SK-MEL-5 (cell line): ENCODE measurements around the gene PLCH2. TPM values are rescaled to one million over a fixed set of nuclear protein-coding genes. Genes with fewer than 3 reads are reported as not detected.

Source experiments
- DNase-seq: peaks from one replicate; pipeline ENCODE4 v3.0.0-alpha.2; 2016; ENCODE audit warnings: low read depth, low spot score
- in situ Hi-C: cut with HindIII; loops from 2 replicates; pipeline ENCODE4 v1.10.0; 2016; ENCODE audit warnings: low sequenced_read_pairs, high pct_unique_total_duplicates, low pct_unique_long_range_greater_than_20kb
- total RNA-seq: library from RNA; depleted of rRNA; stranded (reverse); fragments of >200 nt; shearing (Covaris generic); gene quantifications from 2 replicates; pipeline ENCODE4 v1.2.3, GENCODE V29; 2014

PLCH2 gene
- total RNA-seq, 1 experiment from 2014 or later = not detected

DNA sequence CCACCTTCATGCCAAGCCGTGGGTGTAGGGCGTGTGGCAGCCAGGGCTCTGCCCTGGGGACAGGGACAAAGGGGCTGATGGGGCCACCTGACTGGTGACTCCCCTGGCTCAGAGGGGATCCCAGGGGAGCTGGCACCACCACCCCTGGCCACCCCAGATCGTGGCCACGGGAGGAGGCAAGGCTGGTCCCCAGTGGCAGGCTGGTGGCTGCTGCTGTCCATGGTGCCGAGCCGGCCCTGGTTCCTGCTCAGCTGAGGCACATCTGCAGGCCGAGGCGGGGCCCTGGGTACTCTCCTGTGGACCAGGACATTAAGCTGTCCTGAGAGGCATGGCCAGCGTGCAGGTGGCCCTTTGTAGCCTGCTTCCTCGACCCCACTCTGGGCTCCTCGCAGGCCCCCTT, 6.5 kb downstream of the PLCH2 start:
- no peak for DNase-seq
- in situ Hi-C loops = no loop called here

DNA sequence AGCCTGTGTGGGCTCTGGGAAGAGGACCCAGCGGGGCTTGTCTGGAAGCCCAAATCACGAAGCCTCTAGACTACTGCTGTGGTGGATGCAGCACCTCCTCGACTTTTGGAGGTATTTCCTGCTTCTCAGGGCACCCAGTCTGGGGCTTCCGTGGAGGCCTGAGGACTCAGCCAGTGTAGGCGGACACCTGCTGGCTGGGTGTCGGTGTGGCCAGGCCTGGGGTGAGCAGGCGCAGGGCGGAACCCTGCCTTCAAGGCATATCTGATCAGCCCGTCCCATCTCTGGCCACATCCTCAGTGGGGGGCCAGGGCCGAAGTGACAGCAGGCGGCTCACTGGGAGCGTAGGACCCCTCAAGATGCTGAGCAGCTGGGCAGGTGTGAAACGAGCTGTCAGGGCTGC, 6.9 kb downstream of the PLCH2 start:
- in situ Hi-C loops = no loop called here
- no peak for DNase-seq

DNA sequence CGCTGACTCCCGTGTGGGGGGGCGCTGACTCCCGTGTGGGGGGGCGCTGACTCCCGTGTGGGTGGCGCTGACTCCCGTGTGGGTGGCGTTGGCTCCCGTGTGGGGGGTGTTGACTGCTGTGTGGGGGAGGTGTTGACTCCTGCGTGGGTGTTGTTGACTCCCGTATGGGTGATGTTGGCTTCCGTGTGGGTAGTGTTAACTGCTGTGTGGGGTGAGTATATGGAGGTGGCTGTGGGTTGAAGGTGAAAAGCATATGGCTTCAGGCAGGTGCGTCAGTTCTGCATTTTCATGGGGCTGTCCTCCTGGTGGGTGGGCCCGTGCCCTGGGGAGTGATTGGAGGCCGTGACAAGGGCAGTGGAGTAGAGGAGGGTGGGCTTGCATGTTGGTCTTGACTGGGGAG, 7.9 kb downstream of the PLCH2 start:
- no peak for DNase-seq
- in situ Hi-C loops = no loop called here

DNA sequence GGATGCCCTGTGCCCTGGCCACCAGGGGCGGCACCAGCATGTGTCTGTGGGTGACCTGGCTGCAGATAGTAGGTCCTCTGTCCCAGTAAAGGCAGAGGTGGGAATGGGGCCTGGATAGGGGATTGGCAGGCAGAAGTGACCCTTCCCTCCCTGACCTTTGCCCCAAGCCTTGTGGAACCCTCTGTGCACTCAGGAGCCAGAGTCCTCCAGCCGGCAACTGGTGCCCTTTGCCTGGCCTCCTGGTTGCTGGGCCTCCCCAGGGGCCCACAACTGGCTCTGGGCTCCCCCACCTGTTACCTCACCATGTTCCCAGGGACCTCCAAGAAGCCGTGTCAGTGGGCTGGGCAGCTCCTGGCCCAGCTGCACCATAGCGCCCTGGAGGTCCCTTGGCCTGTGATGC, 10.0 kb downstream of the PLCH2 start:
- in situ Hi-C loops = no loop called here
- DNase-seq = no peak

DNA sequence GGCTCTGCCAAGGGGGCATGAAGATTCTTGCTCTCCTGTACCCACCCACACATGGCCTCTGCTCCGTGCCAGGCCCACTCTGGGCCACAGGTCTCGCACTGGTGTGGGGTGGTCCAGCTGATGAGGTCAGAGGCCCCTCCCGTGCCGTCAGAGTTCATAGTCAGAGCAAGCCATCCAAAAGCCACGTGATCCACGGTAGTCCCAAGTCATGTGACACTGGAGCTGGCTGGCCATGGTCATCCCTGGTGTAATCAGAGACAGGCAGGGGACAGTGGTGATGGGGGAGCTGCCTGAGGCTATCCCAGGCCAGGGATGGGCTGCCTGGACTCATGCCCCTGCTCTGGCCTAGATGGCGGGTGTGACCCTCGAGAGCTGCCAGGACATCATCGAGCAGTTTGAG, 10.5 kb downstream of the PLCH2 start:
- in situ Hi-C loops = no loop called here
- no peak for DNase-seq

DNA sequence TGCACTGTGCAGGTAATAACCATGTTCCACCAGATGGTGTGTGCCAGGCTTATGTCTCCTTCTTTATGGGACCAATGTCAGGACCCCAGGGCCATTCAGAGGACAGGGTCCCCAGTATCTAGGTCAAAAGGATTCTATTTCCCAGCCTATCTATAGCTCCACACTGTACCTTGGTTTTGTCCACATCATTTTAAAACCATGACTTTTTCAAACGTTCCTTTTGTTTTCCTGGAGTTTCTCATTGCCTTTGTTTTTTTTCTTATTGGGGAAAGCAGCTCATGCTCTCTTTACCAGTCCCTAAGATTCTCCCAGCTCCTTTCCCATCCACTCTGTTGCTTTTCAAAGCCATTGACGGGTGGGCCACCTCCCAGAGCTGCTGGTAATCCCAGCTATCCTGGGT, 12.6 kb downstream of the PLCH2 start:
- in situ Hi-C loops = no loop called here
- DNase-seq = no peak

DNA sequence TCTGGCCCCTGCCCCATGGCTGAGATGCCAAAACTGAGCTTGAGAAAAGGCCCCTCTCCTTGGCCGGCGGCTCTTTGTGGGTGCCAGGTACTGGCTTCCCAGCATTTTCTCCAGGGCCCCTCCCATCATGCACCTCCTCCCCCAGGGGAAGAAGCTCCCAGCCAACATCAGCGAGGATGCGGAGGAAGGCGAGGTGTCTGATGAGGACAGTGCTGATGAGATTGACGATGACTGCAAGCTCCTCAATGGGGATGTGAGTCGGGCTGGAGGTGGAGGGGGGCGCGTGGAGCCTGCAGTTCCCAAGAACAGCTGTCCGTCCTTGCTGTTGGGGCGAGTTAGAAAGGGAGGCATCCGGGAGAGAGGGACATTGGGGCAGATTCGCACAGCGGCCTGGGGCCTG, 13.5 kb downstream of the PLCH2 start:
- DNase-seq = no peak
- in situ Hi-C loops = no loop called here

DNA sequence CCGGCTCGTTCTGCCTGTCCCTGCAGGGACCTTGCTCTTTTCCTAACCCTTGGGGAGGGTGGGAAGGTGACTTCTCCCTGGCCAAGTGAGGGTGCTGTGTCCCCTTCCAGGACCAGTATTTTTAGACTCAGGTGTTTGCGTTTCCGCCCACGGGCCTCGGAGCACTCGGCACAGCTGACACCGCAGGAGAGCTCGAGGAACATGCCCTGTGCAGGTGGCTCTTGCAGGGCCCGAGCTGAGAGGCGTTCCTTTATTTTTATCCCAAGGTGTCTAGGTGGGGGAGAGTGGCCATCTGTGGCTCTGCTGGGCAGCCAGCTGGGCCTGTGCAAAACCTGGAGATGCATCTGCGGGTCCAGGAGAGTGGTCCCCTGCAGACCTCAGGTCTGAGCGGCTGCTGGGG, 16.0 kb downstream of the PLCH2 start:
- DNase-seq = no peak
- in situ Hi-C loops = no loop called here

DNA sequence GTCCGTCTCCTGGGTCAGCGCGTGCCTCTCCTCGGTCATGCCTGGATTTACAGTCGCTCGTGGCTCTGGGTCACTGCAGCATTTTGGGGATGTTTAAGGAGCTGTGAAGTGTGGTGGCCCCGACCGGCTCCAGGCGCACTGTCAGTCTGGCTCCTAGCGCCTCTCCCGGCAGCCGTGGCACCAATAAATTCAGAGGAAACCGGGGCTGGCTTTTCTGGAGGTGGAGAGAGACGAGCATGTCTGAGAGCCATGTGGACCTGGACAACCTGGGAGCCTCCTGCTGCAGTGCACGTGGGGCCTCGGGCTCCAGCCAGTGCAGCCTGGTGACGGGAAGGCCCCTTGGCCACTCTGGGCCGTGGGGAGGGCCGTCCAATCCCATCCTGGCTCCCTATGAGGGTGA, 17.1 kb downstream of the PLCH2 start:
- in situ Hi-C loops = no loop called here
- DNase-seq = no peak

DNA sequence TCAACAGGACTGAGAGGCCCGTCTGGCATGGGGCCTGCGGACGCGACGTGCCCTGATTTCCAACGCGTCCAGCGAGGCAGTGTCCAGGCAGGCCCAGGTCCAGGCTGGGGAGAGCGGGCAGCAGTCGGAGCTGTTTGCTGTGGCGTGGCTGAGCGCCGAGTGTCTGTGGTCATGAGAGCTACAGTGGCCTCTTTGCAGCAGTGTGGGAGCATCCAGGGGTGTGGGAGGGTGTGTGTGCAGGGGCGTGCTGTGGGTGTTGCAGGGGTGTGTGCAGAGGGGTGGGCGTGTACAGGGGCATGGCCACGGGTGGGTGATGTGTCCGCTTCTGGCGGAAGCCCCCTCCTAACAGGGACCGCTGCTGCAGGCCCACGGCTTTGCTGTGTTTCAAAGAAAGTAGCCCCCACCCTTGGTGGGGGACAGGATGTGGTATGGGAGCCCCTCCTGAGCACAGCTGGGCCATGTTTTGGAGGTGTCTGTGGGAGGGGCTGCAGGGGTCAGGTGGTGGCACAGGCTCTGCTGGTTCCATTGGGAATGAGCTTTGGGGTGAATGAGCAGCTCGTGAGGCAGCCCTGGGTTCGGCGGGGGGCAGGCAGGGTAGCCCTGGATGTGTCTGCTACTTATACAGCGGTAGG, 17.7 kb downstream of the PLCH2 start:
- no peak for DNase-seq
- in situ Hi-C loops = no loop called here

DNA sequence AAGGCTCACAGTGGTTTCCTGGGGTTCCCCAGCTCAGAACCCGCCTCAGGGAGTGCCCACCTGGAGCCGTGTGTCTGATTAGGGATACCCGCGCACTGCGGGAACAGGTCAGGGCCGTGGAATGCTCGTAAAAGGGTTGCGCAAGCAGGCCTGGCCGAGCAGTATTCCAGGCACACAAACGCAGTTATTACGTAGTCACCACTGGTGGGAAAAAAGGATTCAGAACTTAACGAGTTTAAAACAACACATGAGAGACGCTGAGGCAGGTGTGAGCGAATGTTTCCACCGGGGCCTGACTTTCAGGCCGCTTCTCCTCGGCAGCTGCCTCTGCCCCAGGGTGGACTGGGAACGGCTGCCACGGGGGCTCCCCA, 18.2 kb downstream of the PLCH2 start:
- no peak for DNase-seq
- in situ Hi-C loops = no loop called here

DNA sequence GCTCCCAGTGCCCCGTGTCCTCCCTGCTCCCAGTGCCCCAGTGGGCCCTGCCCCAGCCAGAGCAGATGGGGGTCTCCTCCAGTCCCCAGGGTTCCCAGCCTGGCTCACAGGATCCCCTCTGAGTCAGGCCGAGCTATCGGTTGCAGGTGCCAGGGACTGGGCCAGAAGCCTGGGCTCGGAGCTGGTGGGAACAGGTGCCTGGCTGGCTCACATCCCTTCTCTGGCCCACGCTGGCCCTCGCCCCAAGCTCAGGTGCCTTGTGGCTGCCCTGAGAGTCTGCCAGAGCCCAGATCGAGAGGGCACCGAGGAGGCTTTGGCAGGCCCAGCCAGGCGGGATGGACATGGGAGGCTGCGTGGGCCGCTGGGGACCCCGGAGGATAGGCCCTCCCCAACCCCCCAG, 18.9 kb downstream of the PLCH2 start:
- no peak for DNase-seq
- in situ Hi-C loops = no loop called here

DNA sequence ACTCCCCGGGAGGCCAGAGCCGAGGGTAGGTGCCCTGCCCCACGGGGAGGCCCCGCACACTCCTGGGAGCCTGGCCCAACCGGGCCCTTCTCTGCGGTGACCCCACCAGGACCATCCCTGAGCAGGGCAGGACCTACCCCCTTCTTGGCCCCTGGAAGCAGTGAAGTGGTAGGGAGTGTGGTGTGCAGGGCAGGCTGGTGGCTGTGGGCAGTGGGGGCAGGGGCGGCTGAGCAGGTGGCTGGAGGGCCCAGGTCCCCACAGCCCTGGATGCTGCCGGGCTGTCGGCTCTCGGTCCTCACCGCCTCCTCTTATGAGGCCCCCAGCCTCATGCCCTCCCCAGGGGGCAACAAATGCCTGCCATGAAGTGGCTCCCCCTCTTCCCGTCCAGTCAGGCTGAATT, 19.5 kb downstream of the PLCH2 start:
- in situ Hi-C loops = no loop called here
- DNase-seq = no peak

DNA sequence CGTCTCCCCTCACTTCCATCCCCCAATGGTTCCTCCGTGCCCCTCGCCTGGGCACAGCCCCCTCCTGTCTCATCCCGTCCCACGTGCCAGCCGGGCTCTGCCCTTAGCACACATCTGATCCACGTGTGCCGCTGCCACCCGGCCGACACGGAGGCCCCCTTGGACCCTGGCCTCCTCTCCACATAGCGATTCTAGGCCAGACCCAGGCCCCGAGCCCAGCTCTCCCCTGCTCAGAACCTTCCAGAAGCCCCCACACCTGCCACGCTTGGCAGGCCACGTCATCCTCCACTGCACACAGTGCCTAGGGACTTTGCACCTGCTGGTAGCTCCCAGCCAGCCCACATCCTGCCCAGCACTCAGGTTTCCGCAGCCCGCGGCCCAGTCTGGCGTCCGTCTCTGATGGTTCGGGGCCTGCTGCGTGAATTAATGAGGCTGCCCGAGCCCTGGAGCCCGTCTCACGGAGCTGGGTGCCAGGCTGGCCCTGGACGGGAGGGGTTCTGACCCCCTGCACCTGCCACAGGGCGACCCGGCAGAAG, 20.1 kb downstream of the PLCH2 start:
- in situ Hi-C loops = no loop called here
- DNase-seq = no peak

DNA sequence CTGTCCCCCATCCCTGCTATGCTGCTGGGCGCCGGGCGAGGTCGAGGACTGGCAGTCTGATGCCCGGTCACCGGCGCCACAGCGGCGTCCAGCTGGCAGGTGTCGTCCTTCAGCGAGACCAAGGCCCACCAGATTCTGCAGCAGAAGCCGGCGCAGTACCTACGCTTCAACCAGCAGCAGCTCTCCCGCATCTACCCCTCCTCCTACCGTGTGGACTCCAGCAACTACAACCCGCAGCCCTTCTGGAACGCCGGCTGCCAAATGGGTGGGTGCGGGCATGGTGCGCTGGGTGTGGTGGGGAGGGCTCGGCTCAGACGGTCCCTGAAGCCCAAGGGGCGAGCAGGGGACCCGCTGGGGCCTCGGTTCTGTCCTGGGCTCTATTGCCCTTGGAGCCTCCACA, 20.7 kb downstream of the PLCH2 start:
- in situ Hi-C loops = no loop called here

DNA sequence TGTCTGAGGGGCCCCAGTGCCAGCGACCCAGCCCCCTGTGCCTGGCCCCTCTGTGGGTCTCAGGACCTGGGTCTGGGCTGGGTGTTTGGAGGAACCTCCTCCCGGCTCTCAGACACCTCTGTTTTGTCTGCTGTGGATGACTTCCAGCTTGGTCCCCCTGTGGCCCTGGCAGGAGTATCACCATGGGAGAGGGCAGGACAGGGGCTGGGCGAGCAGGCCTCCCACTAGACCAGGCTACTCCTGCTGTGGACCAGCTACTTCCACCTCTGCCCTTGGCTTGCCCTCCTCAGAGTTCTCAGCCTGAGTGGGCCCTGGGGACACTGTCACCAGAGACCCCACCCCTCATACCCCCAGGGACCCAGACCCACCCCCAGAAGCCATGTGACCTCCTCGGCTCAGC, 21.8 kb downstream of the PLCH2 start:
- in situ Hi-C loops = no loop called here
- no peak for DNase-seq

More for the DNA sequence above, 20.7 kb downstream of the PLCH2 start:
- DNase-seq = no peak

DNA sequence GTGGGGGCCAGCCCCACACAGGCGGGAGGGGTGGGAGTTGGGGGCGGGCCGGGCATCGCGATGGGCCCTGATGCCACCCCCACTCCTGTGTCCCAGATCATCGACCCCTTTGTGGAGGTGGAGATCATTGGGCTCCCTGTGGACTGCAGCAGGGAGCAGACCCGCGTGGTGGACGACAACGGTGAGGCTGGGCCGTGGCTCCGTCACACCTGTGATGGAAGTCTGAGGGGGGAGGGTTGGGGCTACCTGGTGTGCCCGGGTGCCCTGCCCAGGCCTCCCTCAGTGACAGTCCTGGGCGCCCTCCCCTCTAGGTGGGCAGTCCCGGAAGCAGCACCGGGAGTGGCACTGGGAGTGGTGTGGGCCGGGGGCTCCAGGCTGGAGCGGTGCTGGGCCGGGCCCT, 22.6 kb downstream of the PLCH2 start:
- in situ Hi-C loops = no loop called here

DNA sequence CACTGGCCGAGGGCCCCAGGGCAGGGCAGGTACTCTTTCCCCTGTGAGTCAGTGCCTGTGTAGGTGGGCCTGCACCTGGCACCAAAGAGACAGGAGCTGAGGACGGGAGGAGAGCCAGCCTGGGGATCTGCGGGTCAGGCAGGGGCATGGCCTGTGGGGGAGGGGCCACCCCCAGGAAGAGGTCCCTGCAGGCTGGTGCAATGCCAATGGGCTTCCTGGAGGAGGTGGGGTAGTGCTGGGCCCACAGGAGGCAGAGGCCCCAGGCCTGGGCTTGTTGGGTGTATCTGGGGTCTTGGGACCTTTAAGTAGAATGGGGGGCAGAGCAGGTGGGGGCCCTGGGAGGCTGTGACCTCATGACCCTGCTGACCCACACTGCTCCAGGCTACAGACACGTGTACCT, 23.2 kb downstream of the PLCH2 start:
- no peak for DNase-seq
- in situ Hi-C loops = no loop called here

More for the DNA sequence above, 22.6 kb downstream of the PLCH2 start:
- DNase-seq = no peak

DNA sequence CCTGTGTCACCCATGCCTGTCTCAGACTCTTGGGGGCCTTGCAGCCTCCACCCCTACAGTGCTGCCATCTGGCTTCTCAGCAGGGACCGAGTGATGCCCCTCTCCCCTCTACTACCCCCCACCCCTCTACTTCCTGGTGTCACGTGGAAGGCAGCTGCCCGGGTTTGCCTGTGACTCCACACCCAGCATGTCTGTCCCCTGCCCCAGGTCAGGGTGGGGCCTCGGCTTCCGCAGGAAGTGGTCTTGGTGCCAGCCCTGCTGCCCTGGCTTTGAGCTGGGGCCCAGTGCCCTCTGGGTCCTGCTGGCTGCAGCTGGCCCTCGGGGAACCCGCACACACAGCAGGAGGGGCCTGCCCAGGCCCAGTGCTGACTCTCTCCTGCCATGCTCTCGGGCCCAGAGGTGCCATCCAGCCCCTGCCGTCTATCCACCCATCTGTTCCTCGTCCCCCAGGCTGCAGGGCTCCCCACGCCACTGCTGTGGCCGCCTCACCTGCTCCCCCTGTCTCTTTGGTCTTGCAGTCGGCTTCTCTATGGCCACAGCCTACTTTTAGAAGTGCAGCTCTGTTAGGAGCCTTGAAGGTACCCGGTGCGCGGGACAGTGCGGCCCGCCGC, 24.0 kb downstream of the PLCH2 start:
- in situ Hi-C loops = no loop called here
- DNase-seq = no peak
